WERI-Rb-1 (cell line): Measurements from ENCODE around the gene TMEM131L.
"Not testable (repeated sequence)": the region's sequence is repeated elsewhere in the genome, so short reads cannot be mapped to it uniquely, and the experiment has no call there.

Experiments
- DNase-seq: peaks from one replicate; pipeline ENCODE4 v3.0.0-alpha.2; 2020
- H3K27ac ChIP-seq: fragments of 250-450 bp; sonication (Bioruptor Pico); 2 replicates; pipeline ENCODE4 v1.5.1; 2020; ENCODE audit warnings: mild to moderate bottlenecking, moderate library complexity
- H3K27me3 ChIP-seq: fragments of 250-450 bp; sonication (Bioruptor Pico); 2 replicates; pipeline ENCODE4 v1.5.1; 2021; ENCODE audit warnings: mild to moderate bottlenecking, low read depth, moderate library complexity; ENCODE audit not compliant: insufficient read depth, severe bottlenecking
- H3K36me3 ChIP-seq: fragments of 250-450 bp; sonication (Bioruptor Pico); 2 replicates; pipeline ENCODE4 v1.5.1; 2020; ENCODE audit warnings: mild to moderate bottlenecking, moderate library complexity
- H3K4me3 ChIP-seq: 2 replicates; pipeline ENCODE4 v1.5.1; 2011; ENCODE audit warnings: low read depth, mild to moderate bottlenecking, control low read depth, low read length
- H3K9me3 ChIP-seq: fragments of 250-450 bp; sonication (Bioruptor Pico); 2 replicates; pipeline ENCODE4 v1.5.1; 2021; ENCODE audit warnings: mild to moderate bottlenecking, moderate library complexity; ENCODE audit not compliant: severe bottlenecking
- CTCF ChIP-seq: IDR thresholded peaks from 2 replicates; pipeline ENCODE4 v1.5.1; 2011; ENCODE audit warnings: low read depth, mild to moderate bottlenecking, control low read depth, inconsistent platforms, low read length

TMEM131L gene

GRCh38 chr4:153595894-153596601, 129.9 kb downstream of the TMEM131L start:
- no peak for TF ChIP-seq CTCF
- H3K27ac ChIP-seq = no peak overlapping the region
- no peaks in the 10 kb centered on the region for H3K9me3 ChIP-seq
- H3K36me3 ChIP-seq = no peaks in the 10 kb centered on the region
- DNase-seq = no peak
- H3K4me3 ChIP-seq = no peak overlapping the region
- H3K27me3 ChIP-seq = no peaks in the 10 kb centered on the region

GRCh38 chr4:153602758-153603157, 136.6 kb downstream of the TMEM131L start:
- H3K9me3 ChIP-seq = no peaks in the 10 kb centered on the region
- H3K27ac ChIP-seq = no peak overlapping the region
- no peaks in the 10 kb centered on the region for H3K36me3 ChIP-seq
- TF ChIP-seq CTCF = no peak
- no peaks in the 10 kb centered on the region for H3K27me3 ChIP-seq
- no peak overlapping the region for H3K4me3 ChIP-seq
- DNase-seq = no peak

- Histone ChIP-seq H3K36me3 (no peaks in the 10 kb centered on the region), H3K4me3 (no peak overlapping the region), H3K27ac (no peak overlapping the region), H3K9me3 (no peaks in the 10 kb centered on the region), H3K27me3 (no peaks in the 10 kb centered on the region)
- no peak for TF ChIP-seq CTCF
- no peak for DNase-seq
Observed at GRCh38 chr4:153603258-153603657, 137.1 kb downstream of the TMEM131L start.

- H3K9me3 ChIP-seq = no peaks in the 10 kb centered on the region
- TF ChIP-seq CTCF = no peak
- no peaks in the 10 kb centered on the region for H3K36me3 ChIP-seq
- no peaks in the 10 kb centered on the region for H3K27me3 ChIP-seq
- no peak overlapping the region for H3K4me3 ChIP-seq
- H3K27ac ChIP-seq = no peak overlapping the region
- DNase-seq = no peak
Observed at GRCh38 chr4:153603835-153604234, 137.7 kb downstream of the TMEM131L start.

GRCh38 chr4:153609070-153609469, 142.9 kb downstream of the TMEM131L start:
- not testable (repeated sequence) for H3K36me3 ChIP-seq, H3K27ac ChIP-seq, H3K27me3 ChIP-seq, H3K4me3 ChIP-seq, DNase-seq, H3K9me3 ChIP-seq

GRCh38 chr4:153610623-153611376, 144.6 kb downstream of the TMEM131L start:
- TF ChIP-seq CTCF = no peak
- Histone ChIP-seq H3K9me3 (no peaks in the 10 kb centered on the region), H3K4me3 (no peak overlapping the region), H3K36me3 (no peaks in the 10 kb centered on the region), H3K27me3 (no peaks in the 10 kb centered on the region), H3K27ac (no peak overlapping the region)
- no peak for DNase-seq
